Right lobe of liver (tissue), 4 donors: ENCODE data around the gene C1orf216.

Experiments used
- CTCF ChIP-seq, 4 donors: fragments of 200-600 bp in 3 of 4; fragments of 450-650 bp in 1 of 4; IDR thresholded peaks; one replicate each; pipeline versions ENCODE4 v1.5.1 to v1.8.0; 2016 to 2022; ENCODE audit warnings: antibody characterized with exemption in 4 of 4, mild to moderate bottlenecking in 2 of 4
- POLR2A ChIP-seq: fragments of 450-650 bp; IDR thresholded peaks from one replicate; pipeline ENCODE4 v1.6.1; 2017; ENCODE audit warnings: antibody characterized with exemption, mild to moderate bottlenecking
- donor health status: DM: no; HTN: no; CAD: no.
- donor health status: DM: no; HTN: no; CAD: no.
- donor health status: DM: no; HTN: yes; CAD: no.

GRCh38 chr1:35702508-35702907, 16.2 kb downstream of the C1orf216 start:
- no peak for TF ChIP-seq POLR2A
- TF ChIP-seq CTCF (IDR thresholded peaks at IDR 0.05) = no peak
